Endothelial cell of umbilical vein (primary cell): ENCODE data around the gene SDHAF2. TPM values are rescaled to one million over a fixed set of nuclear protein-coding genes. Genes with fewer than 3 reads are reported as not detected.

Experiments
- BruUV-seq: library from RNA; stranded (reverse); fragments of 400-500 nt; replicated peaks from 2 replicates; lab custom pipeline; 2021; lab: Mats Ljungman, UMichigan
- CTCF ChIA-PET: fragments of 300-600, 350-600 bp; sonication (Branson Sonifier 250); formaldehyde crosslinking; loops from one replicate; lab custom pipeline; 2021; ENCODE audit warnings: antibody characterized with exemption, inconsistent platforms; lab: Charles Lee
- POLR2A ChIA-PET: fragments of 300-600, 350-600 bp; sonication (Branson Sonifier 250); formaldehyde crosslinking; loops from one replicate; lab custom pipeline; 2021; ENCODE audit warnings: antibody characterized with exemption, inconsistent platforms; lab: Charles Lee
- DNase-seq: peaks from one replicate; pipeline ENCODE4 v3.0.0-alpha.2; 2011; ENCODE audit warnings: low read depth, low spot score
- FAIRE-seq: peaks from 2 replicates; lab custom pipeline; 2011; peaks lifted over from hg19 to GRCh38; lab: Jason Lieb, UNC
- H2AFZ ChIP-seq: 2 replicates; pipeline ENCODE4 v1.6.0; 2012; ENCODE audit warnings: low read depth, low read length, control low read depth, inconsistent platforms
- H3K27ac ChIP-seq: 2 replicates; pipeline ENCODE4 v1.5.1; 2011; ENCODE audit warnings: low read depth, mild to moderate bottlenecking, control low read depth, low read length, moderate library complexity; ENCODE audit not compliant: insufficient read depth
- H3K27me3 ChIP-seq, 2 experiments: 2 replicates each; pipeline versions ENCODE4 v1.6.0 to v1.6.1; 2011; ENCODE audit warnings: low read length in 2 of 2, mixed read lengths in 1 of 2; ENCODE audit not compliant: control insufficient read depth in 2 of 2, insufficient read depth in 2 of 2
- H3K36me3 ChIP-seq, 2 experiments: 2 replicates in 1 of 2; 3 replicates in 1 of 2; pipeline ENCODE4 v1.5.1; 2011; ENCODE audit warnings: low read length in 2 of 2, mild to moderate bottlenecking in 1 of 2, moderate library complexity in 1 of 2; ENCODE audit not compliant: control insufficient read depth in 2 of 2, insufficient read depth in 2 of 2; ENCODE audit errors: extremely low read depth in 1 of 2
- H3K4me1 ChIP-seq: 3 replicates; pipeline ENCODE4 v1.5.1; 2011; ENCODE audit warnings: mild to moderate bottlenecking, low read length; ENCODE audit not compliant: control insufficient read depth, insufficient read depth; ENCODE audit errors: extremely low read depth
- H3K4me2 ChIP-seq: 2 replicates; pipeline ENCODE4 v1.6.1; 2011; ENCODE audit warnings: low read length, control low read depth, mixed read lengths; ENCODE audit not compliant: insufficient read depth
- H3K4me3 ChIP-seq, 3 experiments: fragments of 200-600 bp in 1 of 3; sonication (generic), shearing (Covaris generic) in 1 of 3; replicated peaks in 1 of 3; 2 replicates each; pipeline ENCODE4 v1.5.1; 2011 to 2016; ENCODE audit warnings: control low read depth in 3 of 3, low read length in 3 of 3, mild to moderate bottlenecking in 2 of 3, inconsistent platforms in 1 of 3, low read depth in 1 of 3, moderate library complexity in 1 of 3; ENCODE audit not compliant: insufficient read depth in 1 of 3
- H3K79me2 ChIP-seq: 2 replicates; pipeline ENCODE4 v1.6.0; 2012; ENCODE audit warnings: low read length, inconsistent platforms; ENCODE audit not compliant: control insufficient read depth, insufficient read depth
- H3K9ac ChIP-seq: replicated peaks from 2 replicates; pipeline ENCODE3; 2011; ENCODE audit warnings: low read length, control low read depth; ENCODE audit not compliant: insufficient read depth; ENCODE audit errors: extremely low read depth
- H3K9me1 ChIP-seq: replicated peaks from 3 replicates; pipeline ENCODE4 v1.6.0; 2011; ENCODE audit warnings: mild to moderate bottlenecking, low read length; ENCODE audit not compliant: control insufficient read depth, insufficient read depth; ENCODE audit errors: extremely low read depth
- H3K9me3 ChIP-seq: replicated peaks from 2 replicates; pipeline ENCODE4 v1.5.1; 2012; ENCODE audit warnings: low read length, inconsistent platforms; ENCODE audit not compliant: control insufficient read depth, insufficient read depth
- H4K20me1 ChIP-seq: replicated peaks from 2 replicates; pipeline ENCODE3; 2011; ENCODE audit warnings: mild to moderate bottlenecking, low read length; ENCODE audit not compliant: control insufficient read depth, insufficient read depth; ENCODE audit errors: extremely low read depth
- CTCF ChIP-seq, 2 donors: IDR thresholded peaks; 1 replicate in 1 of 2; 2 replicates in 1 of 2; pipeline ENCODE4 v1.5.1; 2011; ENCODE audit warnings: low read length in 2 of 2, mild to moderate bottlenecking in 2 of 2, moderate library complexity in 2 of 2, control low read depth in 1 of 2, inconsistent platforms in 1 of 2, low read depth in 1 of 2; ENCODE audit not compliant: insufficient read depth in 1 of 2; ENCODE audit errors: extremely low read depth in 1 of 2
- EZH2 ChIP-seq: IDR thresholded peaks from 2 replicates; pipeline ENCODE4 v1.6.1; 2012; ENCODE audit warnings: borderline replicate concordance, low read depth, mild to moderate bottlenecking, moderate library complexity, low read length, inconsistent platforms; ENCODE audit not compliant: severe bottlenecking
- FOS ChIP-seq: IDR thresholded peaks from 2 replicates; pipeline ENCODE4 v1.6.1; 2011; ENCODE audit warnings: mild to moderate bottlenecking, low read length, moderate library complexity, borderline replicate concordance; ENCODE audit not compliant: insufficient read depth
- GATA2 ChIP-seq: IDR thresholded peaks from 2 replicates; pipeline ENCODE4 v1.7.0; 2011; ENCODE audit warnings: low read depth, mild to moderate bottlenecking, moderate library complexity, mixed read lengths, low read length; ENCODE audit not compliant: insufficient read length, insufficient read depth
- JUN ChIP-seq: IDR thresholded peaks from 2 replicates; pipeline ENCODE4 v1.6.1; 2011; ENCODE audit warnings: borderline replicate concordance, low read depth; ENCODE audit not compliant: insufficient read length, insufficient read depth
- MYC ChIP-seq: IDR thresholded peaks from one replicate; pipeline ENCODE4 v1.6.1; 2011; ENCODE audit warnings: mild to moderate bottlenecking, low read depth, low read length
- POLR2A ChIP-seq: IDR thresholded peaks from 2 replicates; pipeline ENCODE4 v1.6.1; 2012; ENCODE audit warnings: low read depth, mild to moderate bottlenecking, control low read depth, low read length
- POLR2AphosphoS5 ChIP-seq: IDR thresholded peaks from 2 replicates; pipeline ENCODE4 v1.6.1; 2012; ENCODE audit warnings: low read depth, mild to moderate bottlenecking, control low read depth, low read length, moderate library complexity; ENCODE audit not compliant: insufficient read depth
- dilution Hi-C: fragments of 300-500 bp; cut with MboI; formaldehyde crosslinking; loops from one replicate; pipeline ENCODE4 v1.15.0; 2019; ENCODE audit warnings: low sequenced_read_pairs; ENCODE audit not compliant: extremely low pct_ligation_motif_present
- intact Hi-C: fragments of 100-400 bp; cut with micrococcal nuclease; formaldehyde crosslinking; loops from one replicate; pipeline ENCODE4 v1.10.0; 2022
- polyA plus RNA-seq, 4 experiments: library from polyadenylated mRNA; depleted of rRNA in 3 of 4; stranded (reverse) in 3 of 4; unstranded in 1 of 4; fragments of >200 nt; gene quantifications; 2 replicates each; pipeline versions ENCODE4 v1.2.1 to v1.2.3, GENCODE V29; 2011 to 2012; ENCODE audit warnings: missing spikeins in 1 of 4
- total RNA-seq: library from RNA; stranded (reverse); gene quantifications from 2 replicates; pipeline ENCODE4 v1.2.3, GENCODE V29; 2021
- TF ChIP-seq, protein P1 (sequence below): IDR thresholded peaks from 2 replicates; pipeline ENCODE4 v1.6.1; 2011; ENCODE audit not compliant: insufficient read depth, insufficient read length

Gene SDHAF2
- total and polyA plus RNA-seq, 2 donors (not counting 3 experiments of a cell fraction or from before 2014, with no cell fraction given) = 44.5 to 128 TPM

GRCh38 chr11:61487342-61488025, 57.6 kb downstream of the SDHAF2 start:
- intact Hi-C loops (no loop called here), dilution Hi-C loops (no loop called here)
- POLR2A ChIA-PET = no interaction called here
- no peak overlapping the region for H3K4me3 ChIP-seq
- DNase-seq (no peak), FAIRE-seq (no peak)
- CTCF ChIA-PET = interaction anchor here (3.1 kb wide), 1 partner anchor 151 kb away, joined by 12 read pairs; no protein-coding TSS in a partner anchor
- H3K9me3 ChIP-seq = no peaks in the 10 kb centered on the region
- no peak overlapping the region for H2AFZ ChIP-seq
- H3K9ac ChIP-seq = no peak overlapping the region
- H3K9me1 ChIP-seq = no peaks in the 10 kb centered on the region
- no peak for TF ChIP-seq EZH2
- TF ChIP-seq, protein P1, sequence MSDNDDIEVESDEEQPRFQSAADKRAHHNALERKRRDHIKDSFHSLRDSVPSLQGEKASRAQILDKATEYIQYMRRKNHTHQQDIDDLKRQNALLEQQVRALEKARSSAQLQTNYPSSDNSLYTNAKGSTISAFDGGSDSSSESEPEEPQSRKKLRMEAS = no peak
- no peak for TF ChIP-seq CTCF (IDR thresholded peaks at IDR 0.05; ENCODE audit: extremely low read depth in 1 of 2, insufficient read depth in 1 of 2, low read depth in 1 of 2, low read length in 2 of 2)
- no peak for TF ChIP-seq MYC
- TF ChIP-seq POLR2AphosphoS5 = no peak
- TF ChIP-seq FOS = no peak
- TF ChIP-seq POLR2A = no peak
- no peak for TF ChIP-seq JUN
- no peak for TF ChIP-seq GATA2
- H3K79me2 ChIP-seq = no peaks in the 10 kb centered on the region
- H3K4me1 ChIP-seq = no peaks in the 10 kb centered on the region
- no peak overlapping the region for H3K4me2 ChIP-seq
- no peaks in the 10 kb centered on the region for H3K36me3 ChIP-seq
- no TSS peak for BruUV-seq
- H3K27ac ChIP-seq = no peak overlapping the region
- H3K27me3 ChIP-seq = no peaks in the 10 kb centered on the region
- no peaks in the 10 kb centered on the region for H4K20me1 ChIP-seq
